Measurements from ENCODE around the gene CSNK2A1. TPM values are rescaled to one million over a fixed set of nuclear protein-coding genes. Genes with fewer than 3 reads are reported as not detected.

CSNK2A1 gene
- total RNA-seq, 2 experiments from 2014 or later: 111 to 124 TPM

DNA sequence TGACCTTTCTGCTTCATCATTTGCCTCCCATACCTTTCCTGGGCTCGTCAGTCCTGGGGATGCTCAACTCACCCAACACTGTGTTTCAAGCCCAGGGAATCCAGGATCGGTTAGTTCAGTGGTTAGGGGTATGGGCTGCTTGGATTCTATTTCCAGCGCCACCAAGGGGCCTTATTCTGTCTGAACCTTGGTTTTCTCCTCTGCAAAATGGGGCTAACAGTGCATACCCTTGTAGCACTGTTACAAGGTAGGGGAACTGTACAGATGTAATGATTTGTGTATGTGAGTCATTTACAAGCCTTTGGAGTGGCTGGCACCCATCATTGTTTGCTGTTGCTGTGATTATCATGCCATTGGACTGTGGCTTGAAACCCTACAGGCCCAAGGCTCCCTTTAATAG is 14.5 kb upstream of the CSNK2A1 start:
- ATAC-seq (no peak), DNase-seq (no peak)
- Mint-ChIP-seq H3K9me3 (ENCODE audit: low read depth) (no peaks in the 10 kb centered on the region), H3K4me1 (peaks cover 2% of the 10 kb centered on the region), H3K36me3 (no peaks in the 10 kb centered on the region), H3K27me3 (peaks cover 25% of the 10 kb centered on the region), H3K27ac (no peak overlapping the region), H3K4me3 (no peak overlapping the region)
- CTCF ChIA-PET: interaction anchor here (1.2 kb wide), 1 partner anchor 10 kb away, joined by 3 read pairs; no protein-coding TSS in a partner anchor

- Mint-ChIP-seq H3K36me3 (no peaks in the 10 kb centered on the region), H3K4me1 (peaks cover 2% of the 10 kb centered on the region), H3K27ac (no peak overlapping the region), H3K9me3 (ENCODE audit: low read depth) (no peaks in the 10 kb centered on the region), H3K27me3 (peaks cover 28% of the 10 kb centered on the region), H3K4me3 (no peak overlapping the region)
- CTCF ChIA-PET: interaction anchor here (1.2 to 1.3 kb wide), 2 partner anchors 8 to 89 kb away, joined by 3 to 4 read pairs; no protein-coding TSS in a partner anchor
- DNase-seq (no peak), ATAC-seq (no peak)
These were observed 13.4 kb upstream of the CSNK2A1 start for GRCh38 chr20:556984-557383.

DNA sequence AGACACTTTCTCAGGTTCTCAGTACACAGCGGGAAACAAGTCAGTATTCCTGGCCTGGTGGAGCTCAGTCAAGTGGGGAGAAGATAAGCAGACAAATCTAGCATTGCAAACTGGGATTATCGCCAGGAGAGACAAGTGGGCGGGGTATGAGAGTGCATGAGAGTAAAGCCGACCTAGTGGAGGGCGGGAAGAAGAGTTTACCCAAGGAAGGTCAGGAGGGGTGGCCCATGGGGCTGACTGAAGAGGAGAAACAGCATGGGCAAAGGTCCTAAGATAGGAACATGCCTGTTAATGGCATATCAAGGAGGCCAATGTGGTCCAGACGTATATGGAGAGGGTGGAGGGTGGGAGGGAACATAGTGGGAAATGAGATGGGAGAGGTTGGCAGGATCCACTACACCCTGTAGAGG is 12.4 kb upstream of the CSNK2A1 start:
- H3K9me3 Mint-ChIP-seq (ENCODE audit: low read depth): no peaks in the 10 kb centered on the region
- H3K4me1 Mint-ChIP-seq: peaks cover 2% of the 10 kb centered on the region
- no peaks in the 10 kb centered on the region for H3K36me3 Mint-ChIP-seq
- peaks cover 32% of the 10 kb centered on the region for H3K27me3 Mint-ChIP-seq
- DNase-seq (no peak), ATAC-seq (no peak)
- no peak overlapping the region for H3K4me3 Mint-ChIP-seq
- H3K27ac Mint-ChIP-seq: no peak overlapping the region
- CTCF ChIA-PET: interaction anchor here (1.2 kb wide), 1 partner anchor 90 kb away, joined by 3 read pairs; no protein-coding TSS in a partner anchor

DNA sequence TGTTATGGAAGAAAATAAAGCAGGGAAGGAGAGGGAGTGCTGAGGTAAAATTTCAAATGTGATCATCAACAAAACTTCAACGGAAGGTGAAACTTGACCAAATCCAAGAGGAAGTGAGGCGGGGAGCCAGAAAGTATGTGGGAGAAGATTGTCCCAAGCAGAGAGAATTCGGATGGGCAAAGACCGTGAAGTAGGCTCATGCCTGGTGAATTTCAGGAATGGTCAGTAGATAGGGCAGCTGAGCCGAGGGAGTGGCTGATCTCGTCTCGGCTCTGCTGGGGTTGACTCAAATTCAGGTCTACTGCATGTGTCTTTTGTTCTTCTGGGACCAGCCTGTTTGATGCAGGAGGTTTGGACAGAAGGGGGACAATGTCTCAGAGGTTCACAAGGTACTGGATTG is 7.0 kb upstream of the CSNK2A1 start:
- no peaks in the 10 kb centered on the region for H3K9me3 Mint-ChIP-seq (ENCODE audit: low read depth)
- ATAC-seq: no peak
- CTCF ChIA-PET: interaction anchor here (1.1 to 1.3 kb wide), 2 partner anchors 95 to 116 kb away, joined by 3 read pairs; no protein-coding TSS in a partner anchor
- no peaks in the 10 kb centered on the region for H3K36me3 Mint-ChIP-seq
- H3K27me3 Mint-ChIP-seq: peaks cover 33% of the 10 kb centered on the region
- no peak overlapping the region for H3K27ac Mint-ChIP-seq
- no peak overlapping the region for H3K4me3 Mint-ChIP-seq
- peaks cover 2% of the 10 kb centered on the region for H3K4me1 Mint-ChIP-seq
- no peak for DNase-seq

GRCh38 chr20:549722-550496 is 6.3 kb upstream of the CSNK2A1 start:
- no peak overlapping the region for H3K4me3 Mint-ChIP-seq
- no peaks in the 10 kb centered on the region for H3K9me3 Mint-ChIP-seq (ENCODE audit: low read depth)
- no peaks in the 10 kb centered on the region for H3K36me3 Mint-ChIP-seq
- peaks cover 31% of the 10 kb centered on the region for H3K27me3 Mint-ChIP-seq
- DNase-seq (no peak), ATAC-seq (no peak)
- no peak overlapping the region for H3K27ac Mint-ChIP-seq
- peaks cover 2% of the 10 kb centered on the region for H3K4me1 Mint-ChIP-seq
- CTCF ChIA-PET: interaction anchor here (1.1 to 1.4 kb wide), 3 partner anchors 96 to 117 kb away, joined by 3 to 5 read pairs (median 3); no protein-coding TSS in a partner anchor

DNA sequence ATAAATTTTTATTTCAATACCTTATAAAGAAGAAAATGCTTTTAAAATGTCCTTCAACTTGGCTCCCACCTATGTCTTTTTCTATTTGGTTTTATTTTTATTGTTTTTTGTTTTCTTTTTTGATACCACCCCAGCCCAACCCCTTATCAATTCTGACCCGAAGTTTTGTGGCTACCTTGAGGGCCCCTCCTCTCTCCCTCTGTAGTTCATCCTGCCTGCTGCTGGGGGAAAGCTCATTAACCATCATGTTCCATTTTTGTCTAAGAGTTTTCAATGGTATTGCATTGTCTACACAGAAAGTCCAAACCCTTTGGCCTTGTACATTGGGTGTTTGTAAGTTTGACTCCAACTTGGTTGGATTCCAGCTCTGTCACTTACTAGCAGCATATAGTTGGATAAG is 5.3 kb upstream of the CSNK2A1 start:
- Mint-ChIP-seq H3K27ac (no peak overlapping the region), H3K9me3 (ENCODE audit: low read depth) (peaks cover 4% of the 10 kb centered on the region), H3K4me3 (no peak overlapping the region), H3K27me3 (peaks cover 26% of the 10 kb centered on the region), H3K36me3 (peaks cover 9% of the 10 kb centered on the region), H3K4me1 (peaks cover 10% of the 10 kb centered on the region)
- CTCF ChIA-PET: interaction anchor here (1.0 to 1.4 kb wide), 4 partner anchors 9 to 97 kb away, joined by 3 to 6 read pairs (median 4); no protein-coding TSS in a partner anchor
- DNase-seq: no peak
- ATAC-seq: no peak

GRCh38 chr20:547394-547793 is 3.8 kb upstream of the CSNK2A1 start:
- DNase-seq: no peak
- Mint-ChIP-seq H3K4me3 (no peak overlapping the region), H3K9me3 (ENCODE audit: low read depth) (peaks cover 4% of the 10 kb centered on the region), H3K27me3 (peaks cover 23% of the 10 kb centered on the region), H3K27ac (no peak overlapping the region), H3K36me3 (peaks cover 14% of the 10 kb centered on the region), H3K4me1 (peaks cover 15% of the 10 kb centered on the region)
- CTCF ChIA-PET: no interaction called here
- no peak for ATAC-seq

GRCh38 chr20:546353-546752 is 2.8 kb upstream of the CSNK2A1 start:
- H3K27me3 Mint-ChIP-seq: peaks cover 16% of the 10 kb centered on the region
- no peak overlapping the region for H3K4me3 Mint-ChIP-seq
- H3K4me1 Mint-ChIP-seq: peaks cover 25% of the 10 kb centered on the region
- no peak for DNase-seq
- H3K36me3 Mint-ChIP-seq: peaks cover 19% of the 10 kb centered on the region
- peaks cover 4% of the 10 kb centered on the region for H3K9me3 Mint-ChIP-seq (ENCODE audit: low read depth)
- CTCF ChIA-PET: no interaction called here
- ATAC-seq: no peak
- H3K27ac Mint-ChIP-seq: no peak overlapping the region

- no peak for DNase-seq
- Mint-ChIP-seq H3K4me1 (peaks cover 39% of the 10 kb centered on the region), H3K27ac (peak overlapping the region; percentile 94), H3K36me3 (peaks cover 40% of the 10 kb centered on the region), H3K27me3 (peaks cover 4% of the 10 kb centered on the region), H3K9me3 (ENCODE audit: low read depth) (peaks cover 8% of the 10 kb centered on the region), H3K4me3 (peak overlapping the region; percentile 84)
- ATAC-seq: no peak
- CTCF ChIA-PET: interaction anchor here (0.8 to 2.2 kb wide), 7 partner anchors 17 to 217 kb away, joined by 3 to 14 read pairs (median 3); no protein-coding TSS in a partner anchor
These were observed 649 bp upstream of the CSNK2A1 start for GRCh38 chr20:544153-544725.

DNA sequence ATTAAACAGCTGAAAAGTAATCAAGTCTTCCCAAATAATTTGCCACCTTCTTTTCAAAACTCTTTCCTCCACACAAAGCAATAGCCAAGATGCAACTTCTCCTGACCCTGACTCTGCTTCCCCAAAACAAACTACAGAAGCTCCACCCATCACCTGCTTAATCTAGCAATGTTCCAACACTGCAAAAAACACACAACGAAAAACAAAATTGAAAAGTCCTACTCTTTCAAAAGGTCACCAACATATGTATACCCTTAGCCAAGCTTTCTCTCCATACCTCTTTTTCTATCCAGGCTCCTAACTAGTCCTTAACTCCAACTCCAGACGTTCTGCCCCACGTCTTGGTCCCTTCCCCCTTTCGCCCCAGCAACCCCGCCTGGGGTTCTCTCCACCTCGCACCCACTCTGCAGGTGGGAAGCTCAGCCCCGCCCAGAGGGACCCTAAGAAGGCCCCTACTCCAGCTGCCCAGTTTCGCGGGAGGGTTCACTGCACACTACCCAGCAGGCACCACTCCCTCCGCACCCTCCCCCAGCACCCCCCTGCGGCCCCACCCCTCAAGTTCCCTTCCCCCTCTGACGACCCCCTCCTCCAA is 717 bp downstream of the CSNK2A1 start:
- Mint-ChIP-seq H3K36me3 (peaks cover 50% of the 10 kb centered on the region), H3K4me1 (peaks cover 49% of the 10 kb centered on the region), H3K4me3 (peak overlapping the region; percentile 84), H3K27ac (peak overlapping the region; percentile 94), H3K9me3 (ENCODE audit: low read depth) (peaks cover 8% of the 10 kb centered on the region), H3K27me3 (peaks cover 4% of the 10 kb centered on the region)
- DNase-seq: no peak
- CTCF ChIA-PET: interaction anchor here (0.9 to 2.2 kb wide), 7 partner anchors 11 to 164 kb away, joined by 3 to 14 read pairs (median 4); no protein-coding TSS in a partner anchor
- peak; percentile 6 for ATAC-seq

DNA sequence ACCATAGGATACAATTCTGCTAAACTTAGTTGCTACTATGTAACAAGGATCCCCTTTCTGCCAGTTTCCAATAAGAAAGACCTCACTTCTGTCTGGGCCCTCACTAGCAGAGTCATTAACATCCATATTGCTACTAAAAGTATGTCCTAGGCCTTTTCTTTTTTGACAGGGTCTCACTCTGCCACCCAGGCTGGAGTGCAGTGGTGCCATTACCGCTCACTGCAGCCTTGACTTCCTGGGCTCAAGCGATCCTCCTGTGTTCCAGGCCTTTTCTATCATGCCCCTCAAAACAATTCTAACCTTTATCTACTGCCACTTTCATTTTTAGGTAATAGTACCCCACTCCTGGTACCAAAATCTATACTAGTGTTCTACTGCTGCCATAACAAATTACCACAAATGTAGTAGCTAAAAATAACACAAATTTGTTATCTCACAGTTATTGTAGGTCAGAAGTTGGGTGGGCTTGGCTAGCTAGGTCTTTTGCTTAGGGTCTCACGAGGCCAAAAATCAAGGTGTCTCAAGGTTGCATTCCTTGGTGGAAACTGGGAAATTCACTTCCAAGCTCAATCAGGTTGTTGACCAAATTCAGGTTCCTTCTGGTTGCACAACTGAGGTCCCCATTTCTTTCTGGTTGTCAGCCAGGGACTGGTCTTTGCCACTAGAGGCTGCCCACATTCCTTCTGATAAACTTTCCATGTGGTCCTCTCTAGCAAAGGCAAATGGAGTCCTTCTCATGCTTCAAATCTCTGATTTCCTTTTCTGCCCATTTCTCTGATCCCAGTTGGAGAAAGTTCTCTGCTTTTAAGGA is 3.0 kb downstream of the CSNK2A1 start:
- CTCF ChIA-PET: interaction anchor here (0.6 to 0.9 kb wide), 2 partner anchors 16 to 35 kb away, joined by 3 read pairs; no protein-coding TSS in a partner anchor
- Mint-ChIP-seq H3K36me3 (peaks cover 54% of the 10 kb centered on the region), H3K27me3 (no peaks in the 10 kb centered on the region), H3K4me3 (no peak overlapping the region), H3K27ac (no peak overlapping the region), H3K4me1 (peaks cover 69% of the 10 kb centered on the region), H3K9me3 (ENCODE audit: low read depth) (peaks cover 8% of the 10 kb centered on the region)
- DNase-seq (no peak), ATAC-seq (no peak)

DNA sequence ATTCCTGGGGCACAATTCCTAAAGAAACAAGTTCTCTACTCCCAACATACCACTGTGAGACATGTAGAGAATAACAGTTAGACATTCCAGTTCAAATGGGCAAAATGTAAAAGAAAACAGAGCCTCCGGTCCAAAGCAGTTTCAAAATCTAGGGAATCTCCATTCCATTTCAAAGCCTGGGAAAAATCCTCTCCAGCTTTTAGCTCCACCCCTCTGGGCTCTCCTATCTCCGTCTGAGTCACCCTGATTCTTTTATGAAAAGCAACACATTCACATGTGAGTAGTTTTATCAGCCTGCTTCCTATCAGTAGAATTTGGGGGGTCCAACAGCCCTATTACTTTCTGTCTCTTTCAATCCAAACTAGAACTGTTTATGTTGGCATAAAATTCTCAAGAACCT is 3.7 kb downstream of the CSNK2A1 start:
- Mint-ChIP-seq H3K4me3 (no peak overlapping the region), H3K4me1 (peaks cover 71% of the 10 kb centered on the region), H3K9me3 (ENCODE audit: low read depth) (peaks cover 8% of the 10 kb centered on the region), H3K27ac (no peak overlapping the region), H3K27me3 (no peaks in the 10 kb centered on the region), H3K36me3 (peaks cover 57% of the 10 kb centered on the region)
- ATAC-seq: no peak
- DNase-seq: no peak
- CTCF ChIA-PET: no interaction called here

DNA sequence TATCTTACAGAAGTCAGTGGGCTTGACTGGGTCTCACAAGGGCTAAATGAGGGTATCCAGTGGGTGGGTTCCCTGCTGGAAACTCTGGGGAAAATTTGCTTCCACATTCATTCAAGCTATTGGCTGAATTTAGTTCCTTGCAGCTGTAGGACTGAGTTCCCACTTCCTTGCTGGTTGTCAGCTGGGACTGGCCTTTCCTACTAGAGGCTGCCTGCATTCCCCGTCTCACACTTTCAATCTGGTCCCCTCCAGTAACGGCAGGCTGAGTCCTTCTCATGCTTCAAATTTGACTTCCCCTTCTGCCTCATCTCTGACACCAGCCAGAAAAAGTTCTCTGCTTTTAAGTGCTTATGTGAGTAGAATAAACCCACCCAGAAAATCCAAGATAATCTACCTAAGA is 4.4 kb downstream of the CSNK2A1 start:
- Mint-ChIP-seq H3K36me3 (peaks cover 54% of the 10 kb centered on the region), H3K4me3 (no peak overlapping the region), H3K9me3 (ENCODE audit: low read depth) (peaks cover 4% of the 10 kb centered on the region), H3K27ac (no peak overlapping the region), H3K27me3 (no peaks in the 10 kb centered on the region), H3K4me1 (peaks cover 70% of the 10 kb centered on the region)
- CTCF ChIA-PET: interaction anchor here (1.0 kb wide), 1 partner anchor 209 kb away, joined by 3 read pairs; no protein-coding TSS in a partner anchor
- ATAC-seq: no peak
- no peak for DNase-seq
